ENCODE data around the gene SBK2.

Gene SBK2

DNA sequence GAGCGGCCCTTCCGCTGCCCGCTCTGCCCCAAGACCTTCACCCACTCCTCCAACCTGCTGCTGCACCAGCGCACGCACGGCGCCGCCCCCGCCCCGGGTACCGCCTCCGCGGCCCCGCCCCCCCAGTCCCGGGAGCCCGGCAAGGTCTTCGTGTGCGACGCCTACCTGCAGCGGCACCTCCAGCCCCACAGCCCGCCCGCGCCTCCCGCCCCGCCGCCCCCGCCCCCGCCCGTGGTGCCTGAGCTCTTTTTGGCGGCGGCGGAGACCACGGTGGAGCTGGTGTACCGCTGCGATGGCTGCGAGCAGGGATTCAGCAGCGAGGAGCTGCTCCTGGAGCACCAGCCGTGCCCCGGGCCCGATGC lies 55.2 kb downstream of the SBK2 start:
- 96% methylated on average over 14 of the region's 40 CpGs for WGBS (ENCODE audit: insufficient coverage)
- POLR2A ChIA-PET, result no interaction called here

DNA sequence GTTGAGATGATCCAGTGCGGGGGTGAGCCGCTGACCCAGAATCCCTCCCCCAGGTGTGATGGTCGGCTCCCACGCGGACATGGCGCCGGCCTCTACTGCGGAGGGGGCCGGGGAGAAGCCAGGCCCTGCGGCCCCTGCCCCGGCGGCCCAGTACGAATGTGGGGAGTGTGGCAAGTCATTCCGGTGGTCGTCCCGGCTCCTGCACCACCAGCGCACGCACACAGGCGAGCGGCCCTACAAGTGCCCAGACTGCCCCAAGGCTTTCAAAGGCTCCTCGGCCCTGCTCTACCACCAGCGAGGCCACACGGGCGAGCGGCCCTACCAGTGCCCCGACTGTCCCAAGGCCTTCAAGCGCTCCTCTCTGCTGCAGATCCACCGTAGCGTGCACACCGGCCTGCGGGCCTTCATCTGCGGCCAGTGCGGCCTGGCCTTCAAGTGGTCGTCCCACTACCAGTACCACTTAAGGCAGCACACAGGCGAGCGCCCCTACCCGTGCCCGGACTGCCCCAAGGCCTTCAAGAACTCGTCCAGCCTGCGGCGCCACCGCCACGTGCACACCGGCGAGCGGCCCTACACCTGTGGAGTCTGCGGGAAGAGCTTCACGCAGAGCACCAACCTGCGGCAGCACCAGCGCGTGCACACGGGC lies 55.7 kb downstream of the SBK2 start:
- WGBS (ENCODE audit: insufficient coverage), result 97% methylated on average over 43 of the region's 52 CpGs
- no peak for DNase-seq
- Histone ChIP-seq H3K4me3 (ENCODE audit: control insufficient read depth in 1 of 7, extremely low read depth in 1 of 7, insufficient read depth in 4 of 7, low read depth in 2 of 7, low read length in 6 of 7) (no peak overlapping the region), H3K27me3 (replicated peaks in 2 of 5; ENCODE audit: control insufficient read depth in 4 of 5, insufficient read depth in 5 of 5, low read length in 4 of 5) (no peaks in the 10 kb centered on the region), H3K9me3 (ENCODE audit: control extremely low read depth in 1 of 5, control insufficient read depth in 4 of 5, insufficient read depth in 2 of 5, low read depth in 1 of 5, low read length in 4 of 5) (no peaks in the 10 kb centered on the region), H3K36me3 (ENCODE audit: control insufficient read depth in 4 of 4, insufficient read depth in 4 of 4, low read length in 3 of 4) (peaks cover 0 to 21% (median 9%) of the 10 kb centered on the region in 4 experiments), H3K27ac (ENCODE audit: insufficient read depth in 1 of 2, low read depth in 1 of 2, low read length in 2 of 2, poor library complexity in 1 of 2, severe bottlenecking in 2 of 2) (no peak overlapping the region), H3K4me1 (ENCODE audit: control extremely low read depth in 1 of 4, control insufficient read depth in 4 of 4, insufficient read depth in 4 of 4, low read length in 3 of 4) (peaks cover 2 to 30% (median 23%) of the 10 kb centered on the region in 4 experiments)
- ChIA-PET POLR2A (no interaction called here), CTCF (interaction anchor here (0.6 kb wide), 1 partner anchor 76 kb away, joined by 3 read pairs; no protein-coding TSS in a partner anchor)

More for the DNA sequence above, 55.2 kb downstream of the SBK2 start:
- peaks cover 0 to 21% (median 9%) of the 10 kb centered on the region in 4 experiments for H3K36me3 ChIP-seq (ENCODE audit: control insufficient read depth in 4 of 4, insufficient read depth in 4 of 4, low read length in 3 of 4)
- H3K4me3 ChIP-seq (ENCODE audit: control insufficient read depth in 1 of 7, extremely low read depth in 1 of 7, insufficient read depth in 4 of 7, low read depth in 2 of 7, low read length in 6 of 7), result no peak overlapping the region
- H3K9me3 ChIP-seq (ENCODE audit: control extremely low read depth in 1 of 5, control insufficient read depth in 4 of 5, insufficient read depth in 2 of 5, low read depth in 1 of 5, low read length in 4 of 5), result no peaks in the 10 kb centered on the region
- no peaks in the 10 kb centered on the region for H3K27me3 ChIP-seq (replicated peaks in 2 of 5; ENCODE audit: control insufficient read depth in 4 of 5, insufficient read depth in 5 of 5, low read length in 4 of 5)
- peaks cover 2 to 35% (median 23%) of the 10 kb centered on the region in 4 experiments for H3K4me1 ChIP-seq (ENCODE audit: control extremely low read depth in 1 of 4, control insufficient read depth in 4 of 4, insufficient read depth in 4 of 4, low read length in 3 of 4)
- no peak overlapping the region for H3K27ac ChIP-seq (ENCODE audit: insufficient read depth in 1 of 2, low read depth in 1 of 2, low read length in 2 of 2, poor library complexity in 1 of 2, severe bottlenecking in 2 of 2)
- CTCF ChIA-PET, result interaction anchor here (0.6 kb wide), 1 partner anchor 76 kb away, joined by 3 read pairs; no protein-coding TSS in a partner anchor
- no peak for DNase-seq

DNA sequence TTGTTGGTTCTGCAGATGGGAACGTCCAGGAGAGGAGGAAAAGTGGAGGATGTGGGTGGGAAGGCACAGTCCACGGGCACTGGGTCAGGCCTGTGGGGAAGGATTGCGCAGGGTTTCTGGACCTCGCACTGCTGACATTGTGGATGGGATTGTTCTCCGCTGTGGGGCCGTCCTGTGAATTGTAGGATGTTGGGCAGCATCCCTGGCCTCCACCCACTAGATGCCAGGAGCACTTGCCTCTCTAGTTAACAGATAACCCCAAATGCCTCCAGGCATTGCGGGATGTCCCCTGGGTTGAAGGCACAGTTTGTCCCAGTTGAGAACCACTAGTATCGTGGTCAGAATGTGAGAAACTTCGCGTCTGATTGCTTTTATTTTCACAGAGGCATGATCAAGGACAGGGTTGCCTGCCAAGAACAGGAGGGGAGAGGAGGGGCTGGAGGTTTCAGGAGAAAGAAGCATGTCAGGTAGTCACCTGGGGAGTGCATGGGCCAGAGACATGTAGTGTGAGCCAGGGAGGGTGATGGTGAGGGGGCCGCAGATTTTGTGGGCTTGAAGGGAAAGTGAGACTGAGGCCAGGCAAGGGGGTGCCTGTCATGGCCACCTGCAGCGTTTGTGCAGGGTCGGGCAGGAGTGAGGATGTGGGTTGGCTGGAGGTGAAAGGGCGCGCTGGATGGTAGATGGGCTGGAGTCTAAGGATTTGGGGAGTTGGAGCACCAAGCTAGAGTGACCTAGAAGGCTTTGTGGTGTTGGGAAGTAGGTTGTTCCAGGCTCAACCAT lies 57.3 kb downstream of the SBK2 start:
- CTCF ChIA-PET, result interaction anchor here (1.6 kb wide), 1 partner anchor 10 kb away, joined by 4 read pairs; no protein-coding TSS in a partner anchor
- WGBS (ENCODE audit: insufficient coverage), result 89% methylated on average over 14 of the region's 15 CpGs
- no peak overlapping the region for H3K4me3 ChIP-seq (ENCODE audit: control insufficient read depth in 1 of 7, extremely low read depth in 1 of 7, insufficient read depth in 4 of 7, low read depth in 2 of 7, low read length in 6 of 7)

DNA sequence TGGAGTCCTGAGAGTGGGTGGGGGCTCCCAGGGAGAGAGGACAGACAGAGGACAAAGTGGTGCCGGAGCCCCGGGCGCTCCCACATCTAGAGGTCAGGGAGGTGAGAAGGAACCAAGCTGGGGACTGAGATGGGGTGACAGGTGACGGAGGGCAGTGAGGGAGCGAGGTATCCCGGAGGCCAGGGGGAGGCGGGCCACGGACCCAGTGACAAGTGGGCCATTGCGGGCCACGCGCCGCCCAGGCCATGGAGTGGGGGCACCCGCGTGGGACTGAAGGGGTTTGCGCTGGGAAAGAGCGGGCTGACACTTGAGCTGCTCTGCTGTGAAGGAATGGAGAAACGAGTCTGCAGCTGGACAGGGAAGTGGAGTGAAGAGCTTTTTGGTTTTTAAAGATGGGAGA lies 57.9 kb downstream of the SBK2 start:
- ChIA-PET CTCF (interaction anchor here (0.8 to 1.6 kb wide), 2 partner anchors 10 to 11 kb away, joined by 3 to 4 read pairs; no protein-coding TSS in a partner anchor), POLR2A (no interaction called here)
- H3K36me3 ChIP-seq (ENCODE audit: control insufficient read depth in 4 of 4, insufficient read depth in 4 of 4, low read length in 3 of 4), result peaks cover 0 to 18% (median 9%) of the 10 kb centered on the region in 4 experiments
- no peaks in the 10 kb centered on the region for H3K27me3 ChIP-seq (replicated peaks in 2 of 5; ENCODE audit: control insufficient read depth in 4 of 5, insufficient read depth in 5 of 5, low read length in 4 of 5)
- peaks cover 2 to 19% (median 13%) of the 10 kb centered on the region in 4 experiments for H3K4me1 ChIP-seq (ENCODE audit: control extremely low read depth in 1 of 4, control insufficient read depth in 4 of 4, insufficient read depth in 4 of 4, low read length in 3 of 4)
- H3K4me3 ChIP-seq (ENCODE audit: control insufficient read depth in 1 of 7, extremely low read depth in 1 of 7, insufficient read depth in 4 of 7, low read depth in 2 of 7, low read length in 6 of 7), result no peak overlapping the region
- no peak overlapping the region for H3K27ac ChIP-seq (ENCODE audit: insufficient read depth in 1 of 2, low read depth in 1 of 2, low read length in 2 of 2, poor library complexity in 1 of 2, severe bottlenecking in 2 of 2)
- H3K9me3 ChIP-seq (ENCODE audit: control extremely low read depth in 1 of 5, control insufficient read depth in 4 of 5, insufficient read depth in 2 of 5, low read depth in 1 of 5, low read length in 4 of 5), result no peaks in the 10 kb centered on the region
- 95% methylated on average over 17 of the region's 17 CpGs for WGBS (ENCODE audit: insufficient coverage)
- no peak for DNase-seq

More for the DNA sequence above, 57.3 kb downstream of the SBK2 start:
- H3K27me3 ChIP-seq (replicated peaks in 2 of 5; ENCODE audit: control insufficient read depth in 4 of 5, insufficient read depth in 5 of 5, low read length in 4 of 5), result no peaks in the 10 kb centered on the region
- peaks cover 0 to 21% (median 9%) of the 10 kb centered on the region in 4 experiments for H3K36me3 ChIP-seq (ENCODE audit: control insufficient read depth in 4 of 4, insufficient read depth in 4 of 4, low read length in 3 of 4)
- POLR2A ChIA-PET, result no interaction called here
- no peak overlapping the region for H3K27ac ChIP-seq (ENCODE audit: insufficient read depth in 1 of 2, low read depth in 1 of 2, low read length in 2 of 2, poor library complexity in 1 of 2, severe bottlenecking in 2 of 2)
- H3K4me1 ChIP-seq (ENCODE audit: control extremely low read depth in 1 of 4, control insufficient read depth in 4 of 4, insufficient read depth in 4 of 4, low read length in 3 of 4), result peaks cover 2 to 24% (median 19%) of the 10 kb centered on the region in 4 experiments
- no peak for DNase-seq
- no peaks in the 10 kb centered on the region for H3K9me3 ChIP-seq (ENCODE audit: control extremely low read depth in 1 of 5, control insufficient read depth in 4 of 5, insufficient read depth in 2 of 5, low read depth in 1 of 5, low read length in 4 of 5)
